ENCODE results near the gene SH3RF2. TPM values are rescaled to one million over a fixed set of nuclear protein-coding genes. Genes with fewer than 3 reads are reported as not detected.
"Not testable (repeated sequence)": the region's sequence is repeated elsewhere in the genome, so short reads cannot be mapped to it uniquely, and the experiment has no call there.

SH3RF2 gene
- total RNA-seq, 4 donors from 2014 or later = 39.6 to 118 (median 96.0) TPM

DNA sequence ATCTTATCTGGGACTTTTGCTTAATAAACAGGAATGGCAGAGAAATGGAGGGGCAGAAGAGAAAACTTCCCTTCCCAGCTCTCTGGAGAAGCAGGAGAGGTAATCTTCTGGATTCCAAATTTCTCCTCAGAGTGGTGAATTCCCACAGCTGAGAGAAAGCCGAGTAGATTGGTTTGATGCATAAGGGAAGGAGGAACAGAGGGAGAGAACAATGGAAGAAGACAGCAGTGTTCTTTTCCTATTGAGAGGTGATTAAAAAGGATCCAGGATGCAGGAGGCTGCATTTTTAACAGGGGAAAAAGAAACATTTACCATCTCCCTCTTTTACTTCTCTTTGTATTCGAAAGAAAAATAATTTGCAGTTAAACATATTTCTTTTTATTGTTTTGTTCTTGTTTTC is 13.1 kb downstream of the SH3RF2 start:
- H3K27ac ChIP-seq = no peak overlapping the region

DNA sequence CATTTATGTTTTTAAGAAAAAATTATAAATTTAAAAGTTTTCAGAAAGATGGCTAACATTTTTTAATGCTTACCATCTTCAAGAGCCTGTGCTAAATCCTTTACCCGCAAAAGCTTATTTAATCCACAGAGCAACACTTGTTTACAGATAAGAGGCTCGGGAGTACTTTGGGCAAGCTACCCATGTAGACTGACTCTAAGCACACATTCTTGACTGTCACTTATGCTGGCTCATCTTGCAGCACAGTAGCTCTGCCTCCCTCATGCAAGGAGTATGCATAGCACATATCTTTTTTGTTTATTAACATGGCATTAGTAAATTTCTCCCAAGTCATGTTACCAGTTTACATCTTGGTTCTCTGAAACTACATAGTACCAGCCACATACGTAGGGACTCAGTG is 14.7 kb downstream of the SH3RF2 start:
- no peak overlapping the region for H3K4me3 ChIP-seq
- H3K9me3 ChIP-seq = no peaks in the 10 kb centered on the region
- TF ChIP-seq POLR2A (IDR thresholded peaks at IDR 0.05) = no peak
- TF ChIP-seq, protein P1, sequence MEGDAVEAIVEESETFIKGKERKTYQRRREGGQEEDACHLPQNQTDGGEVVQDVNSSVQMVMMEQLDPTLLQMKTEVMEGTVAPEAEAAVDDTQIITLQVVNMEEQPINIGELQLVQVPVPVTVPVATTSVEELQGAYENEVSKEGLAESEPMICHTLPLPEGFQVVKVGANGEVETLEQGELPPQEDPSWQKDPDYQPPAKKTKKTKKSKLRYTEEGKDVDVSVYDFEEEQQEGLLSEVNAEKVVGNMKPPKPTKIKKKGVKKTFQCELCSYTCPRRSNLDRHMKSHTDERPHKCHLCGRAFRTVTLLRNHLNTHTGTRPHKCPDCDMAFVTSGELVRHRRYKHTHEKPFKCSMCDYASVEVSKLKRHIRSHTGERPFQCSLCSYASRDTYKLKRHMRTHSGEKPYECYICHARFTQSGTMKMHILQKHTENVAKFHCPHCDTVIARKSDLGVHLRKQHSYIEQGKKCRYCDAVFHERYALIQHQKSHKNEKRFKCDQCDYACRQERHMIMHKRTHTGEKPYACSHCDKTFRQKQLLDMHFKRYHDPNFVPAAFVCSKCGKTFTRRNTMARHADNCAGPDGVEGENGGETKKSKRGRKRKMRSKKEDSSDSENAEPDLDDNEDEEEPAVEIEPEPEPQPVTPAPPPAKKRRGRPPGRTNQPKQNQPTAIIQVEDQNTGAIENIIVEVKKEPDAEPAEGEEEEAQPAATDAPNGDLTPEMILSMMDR (IDR thresholded peaks at IDR 0.05) = no peak
- H3K27ac ChIP-seq = no peak overlapping the region
- no peaks in the 10 kb centered on the region for H3K36me3 ChIP-seq
- H3K27me3 ChIP-seq = no peaks in the 10 kb centered on the region
- no peak for DNase-seq
- peaks cover 0 to 7% (median 0%) of the 10 kb centered on the region in 4 donors for H3K4me1 ChIP-seq

More for the DNA sequence above, 13.1 kb downstream of the SH3RF2 start:
- DNase-seq = no peak
- no peaks in the 10 kb centered on the region for H3K27me3 ChIP-seq
- H3K9me3 ChIP-seq = no peaks in the 10 kb centered on the region
- peaks cover 0 to 8% (median 0%) of the 10 kb centered on the region in 4 donors for H3K4me1 ChIP-seq
- no peaks in the 10 kb centered on the region for H3K36me3 ChIP-seq
- TF ChIP-seq, protein P1 (IDR thresholded peaks at IDR 0.05) = no peak
- TF ChIP-seq POLR2A (IDR thresholded peaks at IDR 0.05) = no peak
- H3K4me3 ChIP-seq = no peak overlapping the region

DNA sequence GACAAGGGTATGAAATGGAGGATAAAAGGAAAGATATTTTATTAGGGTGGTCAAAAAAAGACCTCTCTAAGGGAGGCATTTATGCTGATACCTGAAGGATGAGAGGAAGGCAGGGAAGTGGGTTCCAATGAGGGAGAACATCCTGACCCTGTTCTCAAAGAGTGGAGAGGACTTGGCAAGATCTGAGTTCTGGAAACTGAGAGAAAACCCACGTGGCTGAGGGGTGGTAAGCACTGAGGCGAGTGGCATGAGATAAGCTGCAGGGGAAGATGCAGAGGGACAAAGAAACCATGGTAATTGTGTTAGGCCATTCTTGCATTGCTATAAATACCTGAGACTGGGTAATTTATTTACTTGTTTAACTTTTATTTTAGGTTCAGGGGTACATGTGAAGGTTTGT is 16.8 kb downstream of the SH3RF2 start:
- Histone ChIP-seq H3K9me3 (no peaks in the 10 kb centered on the region), H3K4me3 (no peak overlapping the region), H3K27me3 (no peaks in the 10 kb centered on the region), H3K27ac (no peak overlapping the region), H3K4me1 (peaks cover 0 to 3% (median 0%) of the 10 kb centered on the region in 4 donors), H3K36me3 (no peaks in the 10 kb centered on the region)
- no peak for DNase-seq
- no peak for TF ChIP-seq POLR2A (IDR thresholded peaks at IDR 0.05)
- TF ChIP-seq, protein P1 (IDR thresholded peaks at IDR 0.05) = no peak

DNA sequence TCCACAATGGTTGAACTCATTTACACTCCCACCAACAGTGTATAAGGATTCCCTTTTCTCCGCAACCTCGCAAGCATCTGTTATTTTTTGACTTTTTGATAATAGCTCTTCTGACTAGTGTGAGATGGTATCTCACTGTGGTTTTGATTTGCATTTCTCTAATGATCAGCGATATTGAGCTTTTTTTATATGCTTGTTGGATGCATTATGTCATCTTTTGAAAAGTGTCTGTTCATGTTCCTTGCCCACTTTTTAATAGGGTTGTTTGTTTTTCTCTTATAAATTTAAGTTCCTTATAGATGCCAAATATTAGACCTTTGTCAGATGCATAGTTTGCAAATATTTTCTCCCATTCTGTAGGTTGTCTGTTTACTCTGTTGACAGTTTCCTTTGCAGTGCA is 17.8 kb downstream of the SH3RF2 start:
- H3K27ac ChIP-seq, H3K36me3 ChIP-seq, H3K9me3 ChIP-seq, DNase-seq, H3K4me1 ChIP-seq, H3K4me3 ChIP-seq, H3K27me3 ChIP-seq: not testable (repeated sequence)

DNA sequence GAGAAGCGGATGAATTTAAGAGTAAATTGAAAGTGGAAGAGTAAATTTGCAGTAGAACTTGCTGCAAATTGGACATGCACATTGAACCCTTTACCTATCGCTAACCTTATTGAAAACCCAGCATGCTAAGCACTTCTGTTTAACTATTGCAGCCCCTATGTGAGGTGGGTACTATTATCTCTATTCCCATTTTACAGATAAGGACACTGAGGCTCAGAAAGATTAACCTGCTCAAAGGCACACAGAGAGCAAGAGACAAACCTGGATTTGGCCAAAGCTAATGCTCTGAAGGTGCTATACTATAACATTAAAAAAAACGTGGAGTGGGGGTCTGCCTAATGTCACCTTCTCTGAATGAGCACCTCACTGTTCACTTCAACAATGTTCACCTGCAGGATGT is 21.0 kb downstream of the SH3RF2 start:
- Histone ChIP-seq H3K36me3 (no peaks in the 10 kb centered on the region), H3K4me1 (peaks cover 0 to 3% (median 0%) of the 10 kb centered on the region in 4 donors), H3K4me3 (no peak overlapping the region), H3K27me3 (no peaks in the 10 kb centered on the region), H3K9me3 (no peaks in the 10 kb centered on the region), H3K27ac (no peak overlapping the region)
- no peak for DNase-seq
- TF ChIP-seq, protein P1 (IDR thresholded peaks at IDR 0.05) = no peak
- TF ChIP-seq POLR2A (IDR thresholded peaks at IDR 0.05) = no peak

DNA sequence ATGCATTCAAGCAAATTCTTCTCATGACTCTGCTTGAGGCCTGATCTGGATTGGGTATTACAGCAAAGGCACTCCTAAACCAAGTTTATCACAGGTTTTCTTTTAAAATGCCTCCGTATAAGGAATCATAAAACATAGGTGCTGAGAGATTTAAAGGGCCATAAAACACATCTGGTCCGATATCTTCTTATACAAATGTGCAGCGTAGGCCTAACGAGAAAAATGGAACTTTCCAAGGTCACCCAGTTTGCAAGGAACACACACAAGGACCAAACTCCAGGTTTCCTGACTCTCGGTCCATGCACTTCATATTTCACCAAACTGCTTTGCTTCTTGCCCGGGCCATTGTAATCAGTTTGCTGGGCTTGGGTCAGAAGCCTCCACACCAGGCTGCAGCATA is 22.1 kb downstream of the SH3RF2 start:
- Histone ChIP-seq H3K36me3 (no peaks in the 10 kb centered on the region), H3K27me3 (no peaks in the 10 kb centered on the region), H3K4me1 (peaks cover 0 to 3% (median 0%) of the 10 kb centered on the region in 4 donors), H3K27ac (no peak overlapping the region), H3K9me3 (no peaks in the 10 kb centered on the region), H3K4me3 (no peak overlapping the region)
- DNase-seq = no peak
- TF ChIP-seq, protein P1 (IDR thresholded peaks at IDR 0.05) = no peak
- no peak for TF ChIP-seq POLR2A (IDR thresholded peaks at IDR 0.05)
